IMR-90 (cell line): ENCODE results near the gene GALNT6. TPM values are rescaled to one million over a fixed set of nuclear protein-coding genes. Genes with fewer than 3 reads are reported as not detected.

Experiments
- ATAC-seq: fragments of 200-7000 bp; cut with Tn5 transposase; 2 replicates; pipeline ENCODE4 v1.9.1; 2020; ENCODE audit warnings: low read depth, mild to moderate bottlenecking, moderate library complexity
- BruUV-seq: library from RNA; stranded (reverse); fragments of 400-500 nt; replicated peaks from 2 replicates; lab custom pipeline; 2021; lab: Mats Ljungman, UMichigan
- CTCF ChIA-PET: fragments of 300-600 bp; formaldehyde crosslinking; extraction: SDS; loops from one replicate; lab custom pipeline; 2021; ENCODE audit warnings: antibody characterized with exemption; lab: Yijun Ruan, JAX
- POLR2A ChIA-PET: fragments of 300-600 bp; sonication (Branson Sonifier 250); formaldehyde crosslinking; loops from one replicate; lab custom pipeline; 2022; ENCODE audit warnings: antibody characterized with exemption; ENCODE audit not compliant: unreplicated experiment; lab: Charles Lee
- DNase-seq: peaks from one replicate; pipeline ENCODE4 v3.0.0; 2013
- H2AFZ ChIP-seq: replicated peaks from 2 replicates; pipeline ENCODE3; 2013; ENCODE audit warnings: low read length, mild to moderate bottlenecking; ENCODE audit not compliant: poor library complexity
- H2AK5ac ChIP-seq: 2 replicates; pipeline ENCODE4 v1.6.1; 2013; ENCODE audit warnings: low read depth, low read length, inconsistent platforms
- H2AK9ac ChIP-seq: replicated peaks from 2 replicates; pipeline ENCODE3; 2013; ENCODE audit warnings: mild to moderate bottlenecking, low read depth, low read length, moderate library complexity; ENCODE audit not compliant: poor library complexity
- H2BK120ac ChIP-seq: 2 replicates; pipeline ENCODE4 v1.6.1; 2013; ENCODE audit warnings: low read depth, low read length, inconsistent platforms
- H2BK15ac ChIP-seq: 3 replicates; pipeline ENCODE4 v1.6.1; 2013; ENCODE audit warnings: low read depth, low read length, inconsistent platforms
- H2BK20ac ChIP-seq: 2 replicates; pipeline ENCODE4 v1.6.1; 2013; ENCODE audit warnings: low read depth, mild to moderate bottlenecking, inconsistent platforms, low read length, moderate library complexity
- H2BK5ac ChIP-seq: 2 replicates; pipeline ENCODE4 v1.6.1; 2013; ENCODE audit warnings: mild to moderate bottlenecking, low read depth, low read length, inconsistent platforms; ENCODE audit not compliant: poor library complexity, severe bottlenecking
- H3K14ac ChIP-seq: replicated peaks from 2 replicates; pipeline ENCODE4 v1.6.1; 2013; ENCODE audit warnings: low read depth, low read length, inconsistent platforms
- H3K18ac ChIP-seq: 2 replicates; pipeline ENCODE4 v1.6.1; 2013; ENCODE audit warnings: low read depth, low read length, control low read depth
- H3K23ac ChIP-seq: 2 replicates; pipeline ENCODE4 v1.6.1; 2013; ENCODE audit warnings: low read depth, low read length, inconsistent platforms
- H3K27ac ChIP-seq: 2 replicates; pipeline ENCODE4 v1.5.1; 2013; ENCODE audit warnings: mild to moderate bottlenecking, control low read depth, low read length; ENCODE audit not compliant: insufficient read depth
- H3K27me3 ChIP-seq: 2 replicates; pipeline ENCODE4 v1.6.1; 2013; ENCODE audit warnings: low read length; ENCODE audit not compliant: control insufficient read depth, insufficient read depth
- H3K36me3 ChIP-seq: 2 replicates; pipeline ENCODE4 v1.6.1; 2013; ENCODE audit warnings: low read length, mixed read lengths; ENCODE audit not compliant: control insufficient read depth, insufficient read depth
- H3K4ac ChIP-seq: 2 replicates; pipeline ENCODE4 v1.6.1; 2013; ENCODE audit warnings: low read depth, low read length, inconsistent platforms
- H3K4me1 ChIP-seq: 2 replicates; pipeline ENCODE4 v1.6.1; 2013; ENCODE audit warnings: low read length, mixed read lengths; ENCODE audit not compliant: control insufficient read depth, insufficient read depth
- H3K4me2 ChIP-seq: 2 replicates; pipeline ENCODE4 v1.6.1; 2013; ENCODE audit warnings: low read depth, mild to moderate bottlenecking, control low read depth, low read length, moderate library complexity
- H3K4me3 ChIP-seq: 2 replicates; pipeline ENCODE4 v1.5.1; 2013; ENCODE audit warnings: low read depth, mild to moderate bottlenecking, control low read depth, low read length, moderate library complexity; ENCODE audit not compliant: insufficient read depth
- H3K56ac ChIP-seq: 2 replicates; pipeline ENCODE4 v1.6.1; 2013; ENCODE audit warnings: low read length, inconsistent platforms; ENCODE audit not compliant: insufficient read depth; ENCODE audit errors: extremely low read depth
- H3K79me1 ChIP-seq, 2 experiments: 2 replicates each; pipeline ENCODE4 v1.6.1; 2013; ENCODE audit warnings: low read length in 2 of 2, inconsistent platforms in 1 of 2, low read depth in 1 of 2
- H3K9ac ChIP-seq: 2 replicates; pipeline ENCODE4 v1.6.1; 2013; ENCODE audit warnings: low read depth, low read length, control low read depth
- H3K9me1 ChIP-seq: 2 replicates; pipeline ENCODE4 v1.6.1; 2013; ENCODE audit warnings: low read length, inconsistent platforms; ENCODE audit not compliant: insufficient read depth
- H3K9me3 ChIP-seq: 2 replicates; pipeline ENCODE4 v1.6.1; 2013; ENCODE audit warnings: low read length; ENCODE audit not compliant: control insufficient read depth, insufficient read depth
- H4K20me1 ChIP-seq: 2 replicates; pipeline ENCODE4 v1.6.1; 2013; ENCODE audit warnings: low read length, inconsistent platforms; ENCODE audit not compliant: insufficient read depth
- H4K5ac ChIP-seq: 2 replicates; pipeline ENCODE4 v1.6.1; 2013; ENCODE audit warnings: mild to moderate bottlenecking, low read depth, low read length, control low read depth
- H4K8ac ChIP-seq, 2 experiments: 2 replicates each; pipeline ENCODE4 v1.6.1; 2013; ENCODE audit warnings: low read depth in 2 of 2, low read length in 2 of 2, control low read depth in 1 of 2, inconsistent platforms in 1 of 2
- H4K91ac ChIP-seq: 2 replicates; pipeline ENCODE4 v1.6.1; 2013; ENCODE audit warnings: low read depth, low read length, inconsistent platforms; ENCODE audit not compliant: insufficient read depth
- FOS ChIP-seq: fragments of 150-350 bp; IDR thresholded peaks from 2 replicates; pipeline ENCODE4 v1.6.1; 2016; ENCODE audit warnings: low read depth, low read length
- RFX5 ChIP-seq: IDR thresholded peaks from 2 replicates; pipeline ENCODE4 v1.8.0; 2012; ENCODE audit warnings: low read depth, mild to moderate bottlenecking, low read length, moderate library complexity
- WGBS, 2 experiments: methylation state at CpG; one replicate each; pipeline versions ENCODE4 v1.1.5 to v1.1.7; 2013; ENCODE audit warnings: missing lambda C conversion rate in 2 of 2; ENCODE audit not compliant: insufficient read length in 1 of 2; ENCODE audit errors: extremely low coverage in 2 of 2; 5-methylcytosine and 5-hydroxymethylcytosine counted together
- dilution Hi-C: fragments of 300-500 bp; cut with HindIII; formaldehyde crosslinking; loops from one replicate; pipeline ENCODE4 v1.14.3; 2018; ENCODE audit warnings: low sequenced_read_pairs; ENCODE audit not compliant: unreplicated experiment
- in situ Hi-C: fragments of 300-500 bp; cut with MboI; formaldehyde crosslinking; loops from 3 replicates; pipeline ENCODE4 v1.14.3; 2019; ENCODE audit warnings: low sequenced_read_pairs, inconsistent platforms, mixed read lengths
- intact Hi-C: fragments of 100-400 bp; cut with micrococcal nuclease; formaldehyde crosslinking; loops from 2 replicates; pipeline ENCODE4 v1.10.0; 2022
- polyA plus RNA-seq, 3 experiments: library from polyadenylated mRNA; depleted of rRNA; stranded (reverse); fragments of >200 nt; gene quantifications; 2 replicates each; pipeline ENCODE4 v1.2.3, GENCODE V29; 2012; ENCODE audit warnings: low replicate concordance in 1 of 3
- total RNA-seq: library from RNA; depleted of rRNA; stranded (reverse); fragments of >200 nt; gene quantifications from 2 replicates; pipeline ENCODE4 v1.2.3, GENCODE V29; 2012

GALNT6 gene
- total and polyA plus RNA-seq, 2 of the 4 experiments (the other 2 are of a cell fraction) = 17.1 to 23.7 TPM

DNA sequence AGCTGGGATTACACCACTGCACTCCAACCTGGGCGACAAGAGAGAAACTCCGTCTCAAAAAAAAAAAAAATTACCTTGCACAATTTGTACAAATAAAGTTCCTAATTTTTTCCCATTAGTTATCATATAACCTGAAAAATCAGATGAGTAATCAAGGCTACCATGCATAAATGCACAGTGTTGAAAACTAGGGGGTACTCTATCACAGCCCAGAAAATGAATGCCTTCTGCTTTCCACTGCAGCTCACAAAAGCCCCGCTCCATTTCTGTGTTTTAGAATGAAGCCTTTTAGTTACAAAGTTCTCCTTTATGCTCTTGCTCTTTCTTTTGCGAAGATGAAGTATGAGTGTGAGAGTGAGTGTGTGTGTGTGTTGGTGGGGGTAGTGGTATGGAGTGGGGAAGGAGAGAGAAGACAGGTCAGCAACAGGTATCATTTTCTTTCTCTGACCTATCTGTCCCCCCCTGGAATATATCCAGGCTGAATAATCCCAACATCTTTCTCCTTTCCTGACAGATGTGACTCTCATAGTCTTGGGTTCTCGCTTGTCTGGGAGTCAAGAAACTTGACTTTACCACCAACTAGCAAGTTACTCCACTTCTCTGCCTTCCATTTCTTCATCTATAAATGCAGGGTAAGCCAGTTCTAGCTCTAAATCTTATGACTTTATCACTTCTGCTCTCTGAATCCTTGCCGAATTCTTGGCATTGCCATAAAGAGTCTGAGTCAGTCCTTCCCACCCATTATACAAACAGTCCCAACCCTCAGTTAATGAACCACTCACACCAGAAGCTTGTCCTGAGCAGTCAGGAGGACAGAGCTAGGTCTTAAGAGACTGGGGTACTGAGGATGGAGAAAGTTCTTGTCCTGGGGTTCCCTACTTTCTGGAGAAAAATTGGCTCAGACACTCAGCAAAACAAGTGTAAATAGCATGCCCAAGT, 83.3 kb downstream of the GALNT6 start:
- H3K23ac ChIP-seq = 0 out of 2 replicates have a peak overlapping the region, but pooled peaks have one; percentile 7
- H3K4me3 ChIP-seq = no peak overlapping the region
- intact Hi-C loops (no loop called here), dilution Hi-C loops (no loop called here), in situ Hi-C loops (no loop called here)
- no peak overlapping the region for H3K18ac ChIP-seq
- no peak overlapping the region for H2BK20ac ChIP-seq
- ATAC-seq (peak; percentile 99), DNase-seq (peak; percentile 87)
- no peak overlapping the region for H2AK5ac ChIP-seq
- BruUV-seq = no TSS peak
- no peaks in the 10 kb centered on the region for H4K20me1 ChIP-seq
- no peak overlapping the region for H2BK5ac ChIP-seq
- H3K56ac ChIP-seq = no peak overlapping the region
- H2BK15ac ChIP-seq = no peak overlapping the region
- no peak overlapping the region; the same call in 1 of the 2 replicates for H3K4me2 ChIP-seq
- TF ChIP-seq FOS (peak; percentile 30; the same call in 1 of the 2 replicates), RFX5 (no peak)
- ChIA-PET CTCF (no interaction called here), POLR2A (no interaction called here)
- no peak overlapping the region for H2BK120ac ChIP-seq
- WGBS, 2 experiments = 40% methylated on average over 1 of the region's 6 CpGs; no CpG with 5 or more reads in 1 of the 2 experiments
- H2AFZ ChIP-seq = no peak overlapping the region
- H3K14ac ChIP-seq = no peak overlapping the region
- H3K4me1 ChIP-seq = peaks cover 2% of the 10 kb centered on the region; the same call in 1 of the 2 replicates
- no peak overlapping the region for H4K91ac ChIP-seq
- no peak overlapping the region for H3K9ac ChIP-seq
- no peak overlapping the region for H4K8ac ChIP-seq
- no peak overlapping the region for H3K27ac ChIP-seq
- H3K27me3 ChIP-seq = no peaks in the 10 kb centered on the region; the same call in 1 of the 2 replicates
- peak overlapping the region; percentile 60 for H2AK9ac ChIP-seq
- H3K9me1 ChIP-seq = 0 out of 2 replicates have a peak, but pooled peaks cover 4% of the 10 kb centered on the region
- H4K5ac ChIP-seq = no peak overlapping the region
- H3K9me3 ChIP-seq = no peaks in the 10 kb centered on the region
- no peaks in the 10 kb centered on the region for H3K36me3 ChIP-seq
- no peak overlapping the region for H3K4ac ChIP-seq
- no peaks in the 10 kb centered on the region for H3K79me1 ChIP-seq
